ENCODE measurements around the gene XXYLT1. TPM values are rescaled to one million over a fixed set of nuclear protein-coding genes. Genes with fewer than 3 reads are reported as not detected.

The XXYLT1 gene
- total RNA-seq, 1 experiment from 2014 or later = 29.4 TPM

DNA sequence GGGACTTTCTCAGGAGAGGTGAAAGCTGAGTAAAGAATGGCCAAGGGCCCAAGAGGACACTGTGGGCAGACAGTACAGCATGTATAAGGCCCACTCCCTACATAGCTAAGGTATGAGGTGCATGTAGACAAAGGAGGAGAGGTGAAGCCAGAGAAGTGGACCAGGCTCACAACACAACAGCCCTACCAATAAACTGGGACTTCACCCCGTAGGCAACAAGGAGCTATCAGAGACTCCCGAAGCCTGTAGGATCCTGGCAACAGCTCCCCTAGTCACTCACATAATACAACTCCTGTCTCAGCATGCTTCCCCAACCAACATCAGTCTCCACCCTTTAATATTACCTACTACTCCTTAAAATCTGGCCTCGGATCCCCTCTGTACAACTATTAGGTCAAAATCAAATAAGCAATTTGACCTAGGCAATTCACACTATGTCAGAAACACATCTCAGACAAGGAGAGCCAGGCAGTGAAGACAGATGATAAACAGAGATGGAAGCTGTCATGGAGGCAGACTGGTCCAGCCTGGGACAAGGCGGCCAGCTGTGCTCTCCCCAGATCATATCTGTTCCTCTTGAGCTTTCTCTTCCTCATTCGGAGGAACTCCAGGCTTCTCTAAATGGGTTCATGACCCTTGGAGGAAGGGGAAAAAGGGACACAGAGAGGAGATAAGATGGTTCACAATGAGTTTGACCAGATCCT, 1.4 kb downstream of the XXYLT1 start:
- in situ Hi-C loops (cut with HindIII; ENCODE audit: low pct_unique_long_range_greater_than_20kb, low sequenced_read_pairs) = no loop called here
- DNase-seq (ENCODE audit: low read depth) = no peak

DNA sequence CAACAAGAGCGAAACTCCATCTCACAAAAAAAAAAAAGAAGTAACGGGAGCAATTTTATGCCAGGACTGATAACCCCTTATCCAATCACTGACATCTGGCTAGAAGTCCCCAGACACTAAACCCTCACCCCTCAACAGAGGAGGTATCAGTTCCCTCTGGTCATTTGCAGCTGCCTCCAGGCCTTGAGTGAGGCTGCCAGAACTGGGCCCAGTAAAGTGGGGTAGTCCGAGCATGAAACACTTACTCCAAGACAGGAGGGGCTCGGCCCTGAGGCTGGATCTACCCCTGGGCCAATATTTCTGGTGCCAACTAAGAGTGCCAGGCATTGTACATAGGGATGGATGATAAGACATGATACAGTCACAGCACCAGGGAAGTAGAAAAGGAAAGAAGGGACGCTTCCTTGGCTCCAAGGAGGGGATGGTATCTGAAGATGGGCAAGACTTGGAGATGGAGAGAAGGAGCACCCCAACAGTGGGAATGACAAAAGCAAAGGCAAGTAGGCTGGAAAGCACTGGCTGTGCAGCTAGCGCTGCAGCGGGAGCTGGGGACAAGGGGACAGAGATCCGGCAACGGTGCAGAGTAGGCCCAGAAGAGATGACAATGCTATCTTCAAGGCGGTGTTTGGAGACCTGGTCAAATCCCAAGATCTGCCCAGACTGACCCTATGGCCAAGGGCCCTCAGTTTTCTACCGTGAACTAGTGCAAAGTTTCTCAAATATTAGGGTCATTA, 2.2 kb downstream of the XXYLT1 start:
- in situ Hi-C loops (cut with HindIII; ENCODE audit: low pct_unique_long_range_greater_than_20kb, low sequenced_read_pairs) = no loop called here
- DNase-seq (ENCODE audit: low read depth) = no peak

DNA sequence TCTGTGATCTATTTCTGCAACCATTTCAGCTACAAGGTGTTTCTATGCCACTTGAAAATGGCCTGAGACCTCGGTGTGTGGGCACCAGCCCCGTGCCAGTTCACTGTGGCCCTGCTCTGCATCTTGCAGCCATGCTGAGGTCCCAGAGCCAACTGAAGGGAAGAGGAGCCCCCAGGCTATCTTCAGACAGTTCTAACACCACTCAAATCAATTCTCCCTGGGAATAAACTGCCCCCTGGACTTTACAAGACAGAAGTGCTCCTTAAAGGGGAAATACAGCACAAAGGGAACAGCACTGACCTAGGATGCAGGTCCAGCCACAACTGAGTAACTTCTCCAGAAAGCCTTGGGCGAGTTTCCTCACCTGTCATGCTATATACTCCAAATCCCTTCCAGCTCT, 3.9 kb downstream of the XXYLT1 start:
- DNase-seq (ENCODE audit: low read depth) = no peak
- in situ Hi-C loops (cut with HindIII; ENCODE audit: low pct_unique_long_range_greater_than_20kb, low sequenced_read_pairs) = no loop called here

DNA sequence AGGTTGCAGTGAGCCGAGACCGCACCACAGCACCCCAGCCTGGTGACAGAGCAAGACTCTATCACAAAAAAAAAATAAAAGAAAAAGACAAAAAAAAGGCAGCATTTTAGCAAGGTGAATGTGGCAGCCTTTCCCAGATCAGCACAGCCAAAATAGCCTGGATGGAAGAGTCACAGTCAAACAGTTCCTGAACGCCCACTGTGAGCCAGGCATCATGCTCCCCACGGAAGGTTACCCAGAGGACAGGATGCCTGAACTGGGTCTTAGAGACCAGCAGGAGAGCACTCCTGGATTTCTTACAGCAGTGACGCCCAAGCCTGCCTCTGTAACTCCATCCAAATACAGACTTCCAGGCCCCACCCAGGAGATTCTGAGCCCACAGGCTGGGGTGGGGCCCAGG, 4.5 kb downstream of the XXYLT1 start:
- in situ Hi-C loops (cut with HindIII; ENCODE audit: low pct_unique_long_range_greater_than_20kb, low sequenced_read_pairs) = no loop called here
- DNase-seq (ENCODE audit: low read depth) = no peak

DNA sequence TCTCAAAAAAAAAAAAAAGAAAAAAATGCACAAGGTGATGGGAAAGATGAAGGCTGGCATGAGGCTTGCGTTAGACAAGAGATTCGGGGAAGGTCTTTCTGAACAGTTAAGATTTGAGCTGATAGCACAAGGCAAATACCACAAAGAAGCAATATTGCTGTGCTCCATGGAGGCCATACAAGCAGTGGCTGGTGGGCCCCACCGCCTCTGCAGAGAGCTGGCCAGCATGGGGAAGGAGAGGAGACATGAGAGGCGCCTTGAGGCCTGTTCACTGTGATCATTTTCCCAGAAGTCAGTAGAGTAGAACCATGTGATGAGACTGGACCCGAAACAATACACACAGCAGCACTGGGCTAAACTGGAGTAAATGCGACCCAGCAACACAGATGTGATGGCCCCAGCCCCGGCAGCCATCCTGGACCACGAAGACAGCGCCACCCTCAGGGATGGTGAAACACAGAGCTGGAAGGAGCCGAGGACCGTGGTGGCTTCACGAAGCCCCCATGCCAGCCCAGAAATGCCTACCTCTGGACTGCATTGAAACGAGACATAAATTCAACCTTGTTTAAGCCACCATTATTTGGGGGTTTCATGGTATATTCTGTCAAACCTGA, 5.5 kb downstream of the XXYLT1 start:
- in situ Hi-C loops (cut with HindIII; ENCODE audit: low pct_unique_long_range_greater_than_20kb, low sequenced_read_pairs) = no loop called here

DNA sequence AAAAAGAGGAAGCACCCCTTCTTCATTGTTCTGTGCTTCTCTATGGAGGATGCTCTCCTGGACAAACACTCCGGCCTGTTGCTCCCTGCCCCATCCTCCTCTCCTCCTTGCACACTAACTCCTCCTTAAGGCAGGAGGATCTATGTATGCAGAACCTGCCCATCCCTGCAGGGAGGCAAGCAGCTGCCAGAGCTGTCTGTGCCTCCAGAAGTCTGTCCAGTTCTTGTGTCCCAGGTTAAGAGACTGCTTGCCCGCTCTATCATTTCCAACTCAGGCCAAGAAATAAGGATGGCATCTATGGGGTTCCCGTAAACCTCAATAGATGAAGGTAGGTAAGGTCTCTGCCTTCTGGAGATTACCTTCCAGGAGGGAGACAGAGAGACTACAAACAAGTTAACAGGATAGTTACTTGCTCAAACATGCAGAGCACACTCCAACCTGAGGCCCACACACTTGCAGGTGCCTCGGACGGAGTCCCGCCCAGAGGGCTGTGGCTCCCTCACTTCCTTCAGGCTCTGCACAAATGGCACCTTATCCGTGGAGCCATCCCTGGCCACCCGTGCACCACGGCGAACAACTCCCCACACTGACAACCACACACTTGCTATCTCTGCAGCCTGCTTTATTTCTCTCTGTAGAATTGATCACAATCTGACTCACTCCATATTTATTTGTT, 6.9 kb downstream of the XXYLT1 start:
- in situ Hi-C loops (cut with HindIII; ENCODE audit: low pct_unique_long_range_greater_than_20kb, low sequenced_read_pairs) = no loop called here
- DNase-seq (ENCODE audit: low read depth) = no peak

More for the DNA sequence above, 5.5 kb downstream of the XXYLT1 start:
- DNase-seq (ENCODE audit: low read depth) = no peak

DNA sequence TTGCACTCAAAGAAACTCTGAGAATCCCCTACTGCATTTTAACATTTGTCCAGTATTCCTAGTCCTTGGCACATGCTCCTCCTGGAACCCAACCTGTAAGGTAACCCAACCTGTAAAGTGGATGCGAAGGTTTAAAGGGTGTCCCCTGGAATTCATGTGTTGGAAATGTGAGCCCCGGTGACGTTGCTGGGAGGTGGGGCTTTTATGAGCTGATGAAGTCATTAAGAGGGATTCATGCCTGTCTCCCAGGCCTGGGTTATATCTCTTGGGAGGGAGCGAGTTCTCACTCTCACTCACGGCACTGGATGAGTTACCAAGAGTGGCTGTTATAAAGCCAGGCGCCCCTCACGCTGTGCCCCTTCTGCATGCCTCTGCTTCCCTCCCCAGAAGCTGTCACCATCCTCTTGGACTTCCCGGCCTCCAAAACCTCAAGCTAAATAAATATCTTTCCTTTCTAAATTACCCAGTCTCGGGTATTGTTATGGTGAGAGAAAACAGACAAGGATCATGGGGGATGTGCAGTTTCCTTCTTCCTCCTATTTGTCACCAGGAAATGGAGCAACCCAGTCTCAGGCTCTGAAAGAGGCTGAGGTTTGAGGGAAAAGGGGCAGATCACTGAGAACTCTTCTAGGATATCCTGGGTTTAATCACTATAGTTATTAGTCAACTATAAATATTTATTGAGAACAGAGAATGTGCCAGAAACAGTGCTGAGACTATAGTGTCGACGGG, 7.6 kb downstream of the XXYLT1 start:
- DNase-seq (ENCODE audit: low read depth) = no peak
- in situ Hi-C loops (cut with HindIII; ENCODE audit: low pct_unique_long_range_greater_than_20kb, low sequenced_read_pairs) = no loop called here

DNA sequence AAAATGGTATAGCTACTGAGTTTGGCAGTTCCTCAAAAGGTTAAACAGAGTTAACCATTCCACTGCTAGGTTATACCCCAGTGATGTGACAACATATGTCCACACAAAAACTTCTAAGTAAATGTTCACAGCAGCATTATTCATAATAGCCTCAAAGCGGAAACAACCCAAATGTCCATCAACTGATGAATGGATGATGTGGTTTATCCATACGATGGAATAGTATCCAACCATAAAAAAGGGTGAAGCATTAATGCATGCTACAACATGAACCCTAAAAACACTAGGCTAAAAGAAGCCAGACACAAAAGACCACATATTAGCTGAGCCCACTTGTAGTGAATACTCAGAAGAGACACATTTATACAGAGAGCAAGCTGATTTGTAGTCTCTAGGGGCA, 9.0 kb downstream of the XXYLT1 start:
- DNase-seq (ENCODE audit: low read depth) = no peak
- in situ Hi-C loops (cut with HindIII; ENCODE audit: low pct_unique_long_range_greater_than_20kb, low sequenced_read_pairs) = no loop called here

DNA sequence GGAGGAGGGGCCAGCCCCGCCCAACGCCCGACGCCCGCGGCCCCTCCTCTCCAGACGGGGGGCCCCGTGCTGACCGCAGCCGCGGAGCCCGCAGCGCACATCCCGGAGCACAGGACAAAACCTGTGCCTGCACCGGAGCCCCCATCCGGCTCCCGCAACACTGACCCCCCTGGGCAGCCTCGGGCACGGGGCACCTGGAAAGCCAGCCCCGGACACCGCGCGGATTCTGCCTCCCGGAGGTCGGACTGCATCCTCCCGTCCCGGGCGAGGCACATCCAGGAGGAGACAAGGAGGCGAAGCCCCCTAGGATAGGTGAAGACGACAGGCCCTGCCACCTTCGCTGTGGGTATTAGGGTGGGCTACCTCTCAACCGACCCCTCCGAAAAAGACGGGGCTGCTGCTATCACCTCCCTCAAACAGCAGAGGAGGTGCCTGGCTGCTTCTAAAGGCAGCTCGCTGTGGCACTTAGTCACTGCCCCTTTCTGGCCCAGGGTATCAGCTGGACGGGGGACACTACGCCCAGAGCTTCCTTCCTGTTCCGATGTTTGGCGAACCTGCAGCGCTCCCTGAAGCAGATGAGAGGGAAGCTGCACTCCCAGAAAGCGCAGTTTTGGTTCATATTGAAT, 10.6 kb downstream of the XXYLT1 start:
- in situ Hi-C loops (cut with HindIII; ENCODE audit: low pct_unique_long_range_greater_than_20kb, low sequenced_read_pairs) = no loop called here
- DNase-seq (ENCODE audit: low read depth) = no peak

DNA sequence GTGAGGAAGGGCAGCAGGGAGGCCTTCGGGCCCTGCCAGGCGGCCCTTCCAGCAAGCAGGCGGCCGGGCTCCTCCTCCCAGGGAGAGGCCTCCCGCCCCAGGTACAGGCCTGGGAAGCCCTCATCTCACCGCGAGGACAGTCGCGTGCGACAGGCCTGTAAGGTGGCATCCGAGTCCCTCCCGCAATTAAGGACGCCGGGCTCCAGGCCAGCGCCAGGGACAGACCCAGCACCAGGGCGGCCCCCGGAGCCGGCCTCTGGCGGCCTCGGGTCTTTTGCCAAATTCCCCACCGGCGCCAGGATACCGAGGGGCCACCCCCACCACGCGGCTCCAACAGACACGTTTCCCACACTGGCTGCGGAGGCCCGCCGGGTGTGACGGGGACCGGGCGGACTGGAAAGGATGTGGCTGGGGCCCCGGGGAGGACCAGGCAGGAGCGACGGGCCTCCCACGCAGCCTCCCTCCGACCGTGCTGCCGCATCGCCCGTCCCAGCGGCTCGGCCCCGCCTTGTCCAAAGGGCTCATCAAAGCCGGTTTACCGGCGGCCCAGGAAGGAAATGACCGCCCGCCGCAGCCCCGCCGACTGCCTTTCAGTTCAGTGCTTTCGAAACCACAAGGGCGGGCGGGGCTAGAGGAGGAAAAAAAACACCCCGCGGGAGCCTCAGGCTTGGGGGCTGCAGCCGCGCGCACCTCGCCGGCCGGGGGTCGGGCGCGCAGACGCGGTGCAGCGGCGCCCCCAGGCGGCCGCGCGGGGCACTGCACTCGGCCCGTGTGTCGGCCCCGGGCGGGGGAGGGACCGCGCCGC, 11.3 kb downstream of the XXYLT1 start:
- DNase-seq (ENCODE audit: low read depth) = peak; percentile 89
- in situ Hi-C loops (cut with HindIII; ENCODE audit: low pct_unique_long_range_greater_than_20kb, low sequenced_read_pairs) = loop anchor here (10.0 kb wide), 1 partner anchor 575 kb away; the partner anchor contains the start of gene FAM43A

DNA sequence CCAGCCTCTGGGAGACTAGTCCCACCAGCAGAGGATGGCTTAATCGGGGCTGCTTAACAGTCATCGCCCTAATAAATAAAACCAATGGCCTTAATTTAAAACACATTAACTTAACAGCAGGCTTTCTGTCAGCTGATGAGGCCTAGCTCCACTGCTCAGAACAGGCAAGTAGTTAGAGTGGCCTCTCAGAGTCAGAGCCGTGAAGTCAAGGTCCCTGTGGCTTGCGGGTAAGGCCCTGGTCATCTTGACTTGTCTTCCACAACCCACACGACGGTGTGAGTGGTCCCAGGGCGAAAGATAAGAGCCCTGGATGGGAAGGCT, 11.8 kb downstream of the XXYLT1 start:
- in situ Hi-C loops (cut with HindIII; ENCODE audit: low pct_unique_long_range_greater_than_20kb, low sequenced_read_pairs) = loop anchor here (10.0 kb wide), 1 partner anchor 574 kb away; the partner anchor contains the start of gene FAM43A
- no peak for DNase-seq (ENCODE audit: low read depth)

DNA sequence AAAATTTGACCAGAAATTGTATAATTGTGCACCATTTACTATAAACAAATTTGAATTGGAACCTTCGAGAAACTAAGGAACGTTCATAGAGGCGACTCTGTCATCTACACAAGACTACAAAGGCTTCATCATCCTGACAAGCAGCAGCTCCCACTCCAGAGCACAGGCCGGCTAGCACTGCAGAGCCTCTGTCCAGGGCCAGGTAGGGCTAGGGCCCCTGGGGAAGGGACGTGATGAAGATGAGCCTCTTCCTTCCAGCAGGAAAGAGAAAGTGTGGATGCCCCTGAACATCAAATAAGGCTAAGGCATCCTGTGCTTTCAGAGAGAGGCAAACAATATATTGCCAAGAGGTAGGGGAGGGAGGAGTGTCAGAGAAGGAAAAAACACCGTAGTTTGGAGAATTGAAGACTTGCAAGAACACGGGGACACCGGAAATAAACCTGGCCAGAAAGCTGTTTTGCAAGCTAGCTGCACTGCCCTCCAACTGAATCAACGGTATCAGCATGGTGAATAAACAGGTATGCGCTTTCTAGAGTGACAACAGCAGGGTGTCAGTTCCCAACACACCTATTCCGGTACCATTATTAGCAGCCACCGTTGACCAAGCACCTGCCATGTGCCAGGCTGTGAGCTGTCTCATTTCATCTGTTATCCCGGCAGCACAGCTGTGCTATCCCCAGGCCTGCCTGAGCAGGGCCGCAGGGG, 12.4 kb downstream of the XXYLT1 start:
- in situ Hi-C loops (cut with HindIII; ENCODE audit: low pct_unique_long_range_greater_than_20kb, low sequenced_read_pairs) = loop anchor here (10.0 kb wide), 1 partner anchor 574 kb away; the partner anchor contains the start of gene FAM43A
- no peak for DNase-seq (ENCODE audit: low read depth)

DNA sequence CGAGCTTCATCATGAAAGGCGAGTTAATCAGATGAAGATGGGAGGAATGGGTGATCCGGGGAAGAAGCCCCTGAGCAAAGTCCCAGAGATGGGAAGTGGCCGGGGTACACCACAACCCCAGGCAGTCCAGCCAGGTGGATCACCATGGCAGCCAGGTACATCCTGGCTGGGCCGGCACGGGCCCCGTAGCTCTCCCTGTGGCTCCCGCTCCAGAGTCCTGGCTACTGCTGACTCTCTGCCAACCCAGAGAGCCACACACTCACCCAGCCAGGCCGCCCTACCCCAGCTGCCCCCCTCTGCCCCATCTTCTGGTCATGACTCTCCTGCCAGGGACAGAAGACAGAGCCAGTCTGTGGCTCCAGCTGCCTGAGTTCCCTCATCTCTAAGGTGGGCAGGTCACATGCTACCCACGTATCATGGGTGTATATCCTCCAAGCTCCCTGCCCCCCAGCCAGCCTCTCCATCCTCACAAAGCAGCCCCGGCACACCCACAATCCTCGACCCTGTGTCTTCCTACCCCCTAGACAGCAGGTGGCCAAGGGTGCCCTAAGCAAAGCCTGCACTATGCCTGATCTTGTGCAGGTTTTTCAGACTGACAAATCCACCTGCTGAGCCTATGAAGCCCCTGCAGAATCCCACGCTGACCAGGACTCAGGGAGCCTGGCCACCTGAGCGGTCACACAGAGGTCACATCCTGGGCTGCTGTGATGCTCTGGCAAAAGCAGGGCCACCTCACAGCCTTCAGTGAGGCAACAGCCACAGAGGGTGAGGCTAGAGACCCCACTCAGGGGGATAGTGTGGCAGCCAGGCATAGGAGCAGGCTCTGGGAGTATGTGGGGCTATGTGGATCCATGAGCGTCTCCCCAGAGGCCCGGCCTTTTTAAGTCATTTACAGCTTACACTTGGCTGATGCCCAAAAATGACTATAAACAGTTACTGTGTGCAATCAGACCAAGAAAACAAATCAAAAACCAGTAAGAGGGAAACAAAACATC, 13.2 kb downstream of the XXYLT1 start:
- in situ Hi-C loops (cut with HindIII; ENCODE audit: low pct_unique_long_range_greater_than_20kb, low sequenced_read_pairs) = loop anchor here (10.0 kb wide), 1 partner anchor 573 kb away; the partner anchor contains the start of gene FAM43A
- no peak for DNase-seq (ENCODE audit: low read depth)

DNA sequence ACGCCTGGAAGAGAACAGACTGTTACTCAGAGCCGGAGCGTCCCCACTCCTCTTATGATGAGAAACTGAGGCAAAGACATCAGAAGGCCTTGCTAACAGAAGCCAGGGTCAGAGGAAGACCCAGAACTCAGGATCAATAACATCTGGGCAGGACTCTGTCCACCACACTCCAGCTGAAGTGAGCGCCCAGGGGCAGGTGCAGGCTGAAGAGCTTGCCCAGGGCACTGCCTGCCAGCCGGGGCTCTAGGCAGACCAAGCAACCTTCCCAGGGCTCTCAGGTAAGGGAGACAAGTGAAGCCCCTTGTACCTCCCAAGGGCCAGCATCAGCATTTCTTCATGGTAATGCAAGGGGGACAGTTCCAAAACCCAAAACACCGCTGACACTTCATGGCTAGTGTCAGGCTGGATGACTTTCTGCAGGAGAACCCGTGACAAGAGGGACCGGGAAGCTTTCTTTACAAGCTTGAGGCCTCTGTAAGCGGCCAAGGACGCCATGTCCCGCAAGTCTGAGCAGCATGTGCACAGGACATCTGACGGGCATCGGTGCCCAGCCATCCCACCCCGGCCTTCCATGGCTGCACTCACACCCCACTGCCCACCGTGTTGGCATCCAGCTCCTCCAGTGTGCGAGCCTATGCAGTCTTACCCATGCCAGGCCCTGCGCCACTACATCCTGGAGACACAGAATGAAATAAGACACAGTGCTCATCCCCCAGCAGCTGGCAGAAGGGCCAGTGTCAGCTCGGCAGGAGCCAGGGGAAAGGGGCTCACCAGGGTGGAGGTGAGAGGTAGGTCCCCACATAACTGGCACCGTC, 14.1 kb downstream of the XXYLT1 start:
- in situ Hi-C loops (cut with HindIII; ENCODE audit: low pct_unique_long_range_greater_than_20kb, low sequenced_read_pairs) = loop anchor here (10.0 kb wide), 1 partner anchor 572 kb away; the partner anchor contains the start of gene FAM43A
- no peak for DNase-seq (ENCODE audit: low read depth)
